ENCODE data around the gene BPHL.

DNA sequence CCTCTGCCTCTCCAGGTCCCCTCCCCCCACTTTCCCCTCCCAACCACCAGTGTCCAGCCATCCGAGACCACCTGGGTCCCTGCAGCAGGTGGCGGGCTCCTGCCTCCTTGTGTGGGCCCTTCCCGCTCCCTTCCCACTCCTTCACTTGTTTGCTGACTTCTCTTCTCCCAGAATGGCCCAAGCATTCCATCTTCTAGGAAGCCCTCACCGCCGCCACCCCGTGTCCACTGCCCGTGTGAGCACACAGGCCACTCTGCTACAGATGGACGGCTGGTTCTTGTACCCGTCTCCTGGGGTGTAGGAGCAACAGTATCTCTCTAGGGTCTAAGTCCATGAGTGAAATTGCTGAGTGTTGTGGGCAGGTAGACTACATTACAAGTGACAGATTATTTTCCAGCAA is 15.0 kb downstream of the BPHL start:
- TF ChIP-seq CTCF (IDR thresholded peaks at IDR 0.05), result no peak
- TF ChIP-seq ZFX (IDR thresholded peaks at IDR 0.05; ENCODE audit: borderline replicate concordance), result no peak

Data from 22Rv1 (cell line).